Measurements from ENCODE around the gene SLC44A5. TPM values are rescaled to one million over a fixed set of nuclear protein-coding genes. Genes with fewer than 3 reads are reported as not detected.

Gene SLC44A5
- total RNA-seq, 1 experiment from 2014 or later = 0.18 TPM

GRCh38 chr1:75430526-75430925 lies 180.4 kb downstream of the SLC44A5 start:
- no peak overlapping the region for H3K4me3 ChIP-seq (ENCODE audit: low read depth in 2 of 2, low read length in 2 of 2)
- intact Hi-C loops (cut with micrococcal nuclease; ENCODE audit: unreplicated experiment) (no loop called here), in situ Hi-C loops (cut with HindIII; ENCODE audit: low pct_unique_long_range_greater_than_20kb, low sequenced_read_pairs) (no loop called here)
- ATAC-seq = no peak
- H3K36me3 ChIP-seq (ENCODE audit: control insufficient read depth, insufficient read depth, low read length) = no peaks in the 10 kb centered on the region
- no peaks in the 10 kb centered on the region for H3K9me3 ChIP-seq (ENCODE audit: control insufficient read depth, insufficient read depth, low read depth, low read length)
- no peak for TF ChIP-seq TCF7L2 (IDR thresholded peaks at IDR 0.05; ENCODE audit: low read depth, low read length)
- no peak for TF ChIP-seq REST (IDR thresholded peaks at IDR 0.05; ENCODE audit: insufficient read depth in 1 of 2, low read depth in 2 of 2, low read length in 1 of 2)
- TF ChIP-seq, protein P1, sequence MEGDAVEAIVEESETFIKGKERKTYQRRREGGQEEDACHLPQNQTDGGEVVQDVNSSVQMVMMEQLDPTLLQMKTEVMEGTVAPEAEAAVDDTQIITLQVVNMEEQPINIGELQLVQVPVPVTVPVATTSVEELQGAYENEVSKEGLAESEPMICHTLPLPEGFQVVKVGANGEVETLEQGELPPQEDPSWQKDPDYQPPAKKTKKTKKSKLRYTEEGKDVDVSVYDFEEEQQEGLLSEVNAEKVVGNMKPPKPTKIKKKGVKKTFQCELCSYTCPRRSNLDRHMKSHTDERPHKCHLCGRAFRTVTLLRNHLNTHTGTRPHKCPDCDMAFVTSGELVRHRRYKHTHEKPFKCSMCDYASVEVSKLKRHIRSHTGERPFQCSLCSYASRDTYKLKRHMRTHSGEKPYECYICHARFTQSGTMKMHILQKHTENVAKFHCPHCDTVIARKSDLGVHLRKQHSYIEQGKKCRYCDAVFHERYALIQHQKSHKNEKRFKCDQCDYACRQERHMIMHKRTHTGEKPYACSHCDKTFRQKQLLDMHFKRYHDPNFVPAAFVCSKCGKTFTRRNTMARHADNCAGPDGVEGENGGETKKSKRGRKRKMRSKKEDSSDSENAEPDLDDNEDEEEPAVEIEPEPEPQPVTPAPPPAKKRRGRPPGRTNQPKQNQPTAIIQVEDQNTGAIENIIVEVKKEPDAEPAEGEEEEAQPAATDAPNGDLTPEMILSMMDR (IDR thresholded peaks at IDR 0.05) = no peak
- TF ChIP-seq POLR2AphosphoS5 (IDR thresholded peaks at IDR 0.05; ENCODE audit: low read depth, low read length) = no peak
- no peak for TF ChIP-seq SIN3A (IDR thresholded peaks at IDR 0.05; ENCODE audit: borderline replicate concordance, insufficient read depth, low read depth, low read length)
- DNase-seq (ENCODE audit: low read depth, low spot score) = no peak
- no peaks in the 10 kb centered on the region for H3K4me1 ChIP-seq (ENCODE audit: control insufficient read depth, insufficient read depth, low read length)
- no TSS peak for BruUV-seq (replicated peaks)
- POLR2A ChIA-PET = no interaction called here
- CTCF ChIA-PET = no interaction called here
- no peaks in the 10 kb centered on the region for H3K27me3 ChIP-seq (ENCODE audit: control insufficient read depth, insufficient read depth, low read length)
- H3K27ac ChIP-seq (ENCODE audit: low read length) = no peak overlapping the region

- intact Hi-C loops (cut with micrococcal nuclease; ENCODE audit: unreplicated experiment) = no loop called here
- BruUV-seq (replicated peaks) = no TSS peak
- TF ChIP-seq TCF7L2 (IDR thresholded peaks at IDR 0.05; ENCODE audit: low read depth, low read length) (no peak), SIN3A (IDR thresholded peaks at IDR 0.05; ENCODE audit: borderline replicate concordance, insufficient read depth, low read depth, low read length) (no peak), POLR2AphosphoS5 (IDR thresholded peaks at IDR 0.05; ENCODE audit: low read depth, low read length) (no peak), REST (IDR thresholded peaks at IDR 0.05; ENCODE audit: insufficient read depth in 1 of 2, low read depth in 2 of 2, low read length in 1 of 2) (no peak)
- TF ChIP-seq, protein P1 (IDR thresholded peaks at IDR 0.05) = no peak
- ATAC-seq = no peak
- H3K27ac ChIP-seq (ENCODE audit: low read length) = no peak overlapping the region
- in situ Hi-C loops (cut with HindIII; ENCODE audit: low pct_unique_long_range_greater_than_20kb, low sequenced_read_pairs) = no loop called here
- H3K27me3 ChIP-seq (ENCODE audit: control insufficient read depth, insufficient read depth, low read length) = no peaks in the 10 kb centered on the region
- ChIA-PET POLR2A (no interaction called here), CTCF (no interaction called here)
- H3K4me3 ChIP-seq (ENCODE audit: low read depth in 2 of 2, low read length in 2 of 2) = no peak overlapping the region
- no peaks in the 10 kb centered on the region for H3K4me1 ChIP-seq (ENCODE audit: control insufficient read depth, insufficient read depth, low read length)
- no peaks in the 10 kb centered on the region for H3K9me3 ChIP-seq (ENCODE audit: control insufficient read depth, insufficient read depth, low read depth, low read length)
- DNase-seq (ENCODE audit: low read depth, low spot score) = no peak
- no peaks in the 10 kb centered on the region for H3K36me3 ChIP-seq (ENCODE audit: control insufficient read depth, insufficient read depth, low read length)
Observed at GRCh38 chr1:75426688-75427087, 184.2 kb downstream of the SLC44A5 start.

All from Panc1 (cell line).